ENCODE data around the gene TPK1.

TPK1 gene

DNA sequence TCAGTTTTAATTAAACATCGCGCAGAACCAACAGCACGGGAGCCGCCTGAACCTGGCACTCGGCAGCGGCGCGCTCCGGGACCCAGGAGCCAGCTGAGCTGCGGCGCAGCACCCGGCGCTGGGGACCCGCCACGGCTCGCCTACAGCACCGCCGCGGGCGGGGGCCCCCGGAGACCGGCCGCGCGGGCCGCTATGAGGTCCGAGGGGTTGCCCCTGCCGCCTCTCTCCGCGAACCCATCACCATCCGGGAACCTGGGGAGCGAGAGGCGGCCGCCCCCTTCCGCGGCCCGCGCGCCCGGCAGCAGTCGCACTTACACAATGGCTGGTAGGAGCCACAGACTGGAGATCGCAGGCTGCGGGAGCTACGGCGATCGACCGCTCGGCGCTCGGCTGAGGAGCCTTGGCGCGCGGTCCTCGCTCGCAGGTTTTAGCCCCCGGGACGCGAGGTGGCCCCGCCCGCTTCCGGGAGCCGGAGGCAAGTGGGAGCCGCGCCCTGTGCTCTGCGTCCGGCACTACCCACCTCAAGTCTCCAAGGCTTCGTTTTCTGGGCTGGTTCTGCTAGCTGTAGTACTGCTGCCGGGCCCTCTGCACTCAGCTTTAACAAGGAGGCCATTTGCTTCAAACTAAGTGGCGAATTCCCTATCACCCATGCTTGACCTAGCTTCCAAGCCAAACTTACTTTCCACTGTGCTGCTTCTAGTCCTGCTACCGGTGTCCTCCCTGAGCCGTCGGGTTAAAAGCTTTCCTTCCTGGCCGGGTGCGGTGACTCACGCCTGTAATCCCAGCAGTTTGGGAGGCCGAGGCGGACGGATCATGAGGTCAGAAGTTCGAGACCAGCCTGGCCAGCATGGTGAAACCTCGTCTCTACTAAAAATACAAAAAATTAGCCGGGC lies at the start of gene TPK1:
TSS of gene TPK1 (minus strand) at position 402 of the 893 bp plus-strand sequence. CDS start 451 bp downstream, outside the sequence.
- DNase-seq (ENCODE audit: low spot score) = peak; percentile 97

DNA sequence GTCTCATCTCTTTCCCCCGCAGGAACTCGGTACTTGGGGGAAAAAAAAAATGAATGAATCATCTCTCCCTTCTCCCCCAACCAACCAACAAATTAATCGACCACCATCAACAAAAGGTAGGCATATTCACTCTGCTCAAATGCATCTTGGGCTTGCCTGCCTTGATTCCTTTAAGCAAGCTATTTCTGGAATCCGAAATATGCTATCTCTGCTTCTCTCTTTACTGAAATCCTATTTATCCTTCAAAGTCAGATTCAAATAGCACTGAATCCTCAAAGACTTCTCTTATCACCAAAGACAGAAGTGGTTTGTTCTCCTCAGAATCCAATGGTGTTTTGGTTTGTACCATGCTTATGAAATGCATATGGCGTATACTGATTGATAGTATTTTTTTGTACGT lies 49.6 kb upstream of the TPK1 start:
- DNase-seq (ENCODE audit: low spot score) = no peak

DNA sequence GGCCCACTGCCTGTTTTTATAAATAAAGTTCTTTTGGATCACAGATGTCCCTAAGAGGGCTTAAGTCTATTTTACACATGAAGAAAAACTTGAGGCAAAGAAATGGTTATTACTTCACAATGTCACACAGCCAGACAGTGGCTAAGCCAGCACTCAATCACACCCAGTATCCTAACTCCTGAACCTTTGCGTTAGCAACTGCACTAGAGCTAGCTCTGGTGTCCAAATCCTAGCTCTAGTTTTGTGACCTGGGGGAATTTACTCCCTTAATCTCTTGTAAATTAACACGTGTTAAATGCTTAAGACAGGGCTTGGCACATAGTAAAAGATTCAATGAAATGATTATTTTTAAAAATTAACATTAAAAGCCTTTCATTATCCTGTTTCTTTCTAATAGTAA lies 49.0 kb upstream of the TPK1 start:
- no peak for DNase-seq (ENCODE audit: low spot score)

DNA sequence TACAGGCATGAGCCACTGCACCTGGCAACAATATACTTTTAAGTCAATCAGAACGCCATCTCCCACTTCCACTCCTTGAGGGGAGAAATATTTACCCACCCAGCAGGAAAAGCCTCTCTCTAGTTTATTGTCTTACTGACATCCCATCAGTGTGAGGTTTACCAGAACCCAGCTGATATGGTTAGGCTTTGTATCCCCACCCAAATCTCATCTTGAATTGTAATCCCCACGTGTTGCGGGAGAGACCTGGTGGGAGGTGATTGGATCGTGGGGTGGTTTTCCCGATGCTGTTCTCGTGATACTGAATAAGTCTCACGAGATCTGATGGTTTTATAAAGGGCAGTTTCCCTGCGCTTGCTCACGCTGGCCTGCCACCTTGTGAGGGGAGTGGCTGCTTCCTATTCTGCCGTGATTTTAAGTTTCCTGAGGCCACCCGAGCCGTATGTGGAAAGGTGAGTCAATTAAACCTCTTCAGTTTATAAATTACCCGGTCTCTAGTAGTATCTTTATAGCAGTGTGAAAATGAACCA lies 37.5 kb upstream of the TPK1 start:
- DNase-seq (ENCODE audit: low spot score) = no peak

DNA sequence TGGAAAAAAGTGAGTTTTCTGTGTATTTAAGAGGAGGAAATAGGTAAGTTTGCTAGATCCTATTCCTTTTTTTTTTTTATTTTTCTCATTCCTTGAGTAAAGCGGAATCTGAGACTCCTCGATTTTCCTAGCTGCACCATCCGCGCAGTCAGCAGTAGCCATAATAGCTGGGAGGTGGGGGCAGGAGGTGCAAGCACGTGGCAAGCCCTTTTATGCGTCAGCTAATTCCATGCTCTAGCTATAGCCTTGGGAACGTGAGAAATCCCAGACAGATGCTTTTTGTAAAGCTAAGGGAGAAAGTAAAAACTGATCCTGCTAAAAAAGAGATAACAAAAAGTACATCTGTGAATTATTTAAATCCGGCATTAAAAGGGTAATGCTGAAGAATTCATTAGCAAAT lies 33.2 kb upstream of the TPK1 start:
- DNase-seq (ENCODE audit: low spot score) = no peak

DNA sequence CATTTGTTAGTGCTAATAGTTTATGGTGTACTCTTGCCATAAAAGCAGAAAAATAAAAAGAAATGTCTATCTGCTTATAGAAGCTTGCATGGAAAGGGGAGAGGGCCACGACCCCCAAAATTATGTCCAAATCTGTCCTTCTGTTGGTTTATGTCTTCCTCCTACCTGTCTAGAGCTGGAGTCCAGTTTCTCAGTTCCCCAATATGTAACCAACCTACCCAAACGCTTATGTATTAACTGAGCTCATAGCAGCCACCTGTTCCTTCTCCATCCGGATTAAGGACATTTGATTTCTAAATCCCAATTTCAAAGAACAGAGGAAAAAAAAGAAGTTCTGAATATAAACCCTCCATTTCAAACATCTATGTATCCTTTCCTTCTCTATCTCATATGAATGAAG lies 30.3 kb upstream of the TPK1 start:
- DNase-seq (ENCODE audit: low spot score) = no peak

DNA sequence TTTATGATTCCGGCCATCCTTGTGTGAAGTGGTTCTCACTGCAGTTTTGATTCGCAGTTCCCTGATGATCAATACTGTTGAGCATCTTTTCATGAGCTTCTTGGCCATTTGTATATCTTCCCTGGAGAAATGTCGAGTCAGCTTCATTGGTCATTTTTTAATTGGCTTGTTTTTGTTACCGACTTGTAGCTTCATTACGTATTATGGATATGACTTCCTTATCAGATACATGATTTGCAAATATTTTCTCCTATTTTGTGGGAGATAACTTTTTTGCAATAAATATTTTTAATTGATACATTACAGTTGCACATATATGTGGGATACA lies 27.4 kb upstream of the TPK1 start:
- no peak for DNase-seq (ENCODE audit: low spot score)

DNA sequence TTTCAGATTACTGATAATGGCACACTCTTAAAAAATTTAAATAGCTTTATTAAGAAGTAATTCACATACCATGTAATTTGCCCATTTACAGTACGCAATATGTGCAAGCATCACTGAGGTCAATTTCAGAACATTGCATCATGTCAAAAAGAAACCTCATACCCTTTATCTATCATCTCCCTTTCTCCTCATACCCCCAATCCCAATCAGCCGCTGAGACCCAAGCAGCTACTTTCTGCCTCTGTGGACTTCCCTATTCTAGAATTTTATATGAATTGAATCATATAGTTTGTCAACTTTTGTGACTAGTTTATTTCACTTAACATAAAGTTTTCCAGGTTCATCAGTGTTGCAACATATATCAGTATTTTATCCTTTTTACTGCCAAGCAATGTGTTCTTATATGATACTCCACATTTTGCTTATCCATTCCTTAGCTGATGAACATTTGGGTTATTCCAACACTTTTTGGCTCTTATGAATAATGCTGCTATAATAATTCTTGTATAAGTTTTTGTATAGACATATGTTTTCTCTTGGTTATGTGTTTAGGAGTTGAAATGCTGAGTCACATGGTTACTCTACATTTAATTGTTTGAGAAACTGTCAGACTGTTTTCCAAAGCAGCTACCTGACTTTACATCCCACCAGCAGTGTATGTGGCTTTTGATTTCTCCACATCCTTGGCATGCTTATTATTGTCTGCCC lies 26.9 kb upstream of the TPK1 start:
- DNase-seq (ENCODE audit: low spot score) = no peak

DNA sequence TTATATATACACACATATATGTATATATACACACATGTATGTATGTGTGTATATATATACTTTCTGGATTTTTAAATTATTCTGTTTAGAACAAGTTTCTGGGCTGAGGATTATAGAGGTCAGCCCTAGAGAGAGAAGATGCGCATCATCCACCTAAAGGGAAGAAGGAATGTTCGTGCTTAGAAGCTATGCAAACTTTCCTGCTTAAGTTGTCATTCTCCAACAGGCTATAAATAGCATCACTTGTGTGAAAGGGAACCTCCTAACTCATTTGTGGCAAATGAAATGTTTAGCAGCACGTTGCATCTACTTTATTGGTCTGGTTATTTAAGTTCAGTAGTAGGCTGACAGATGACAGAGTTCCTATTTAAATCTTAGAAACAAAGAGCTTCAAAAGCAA lies 23.9 kb upstream of the TPK1 start:
- no peak for DNase-seq (ENCODE audit: low spot score)

DNA sequence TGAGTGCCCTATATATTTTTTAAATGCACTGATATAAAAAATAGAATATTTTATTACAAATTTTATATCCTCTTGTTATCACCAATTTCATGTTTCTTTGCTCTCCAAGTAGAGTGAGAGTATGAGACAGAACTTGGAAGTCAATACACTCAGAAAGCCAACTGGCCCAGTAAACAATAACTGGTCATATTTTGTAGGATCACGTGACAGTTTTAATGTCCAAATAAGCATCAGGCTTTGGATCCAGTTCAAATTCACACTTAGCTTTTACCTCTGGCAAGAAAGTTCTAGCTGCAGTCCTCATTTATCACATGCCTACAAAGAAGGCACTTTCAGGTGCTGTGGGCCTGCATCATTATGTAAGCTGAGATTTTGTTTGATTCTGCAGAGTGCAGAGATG lies 21.6 kb upstream of the TPK1 start:
- no peak for DNase-seq (ENCODE audit: low spot score)

DNA sequence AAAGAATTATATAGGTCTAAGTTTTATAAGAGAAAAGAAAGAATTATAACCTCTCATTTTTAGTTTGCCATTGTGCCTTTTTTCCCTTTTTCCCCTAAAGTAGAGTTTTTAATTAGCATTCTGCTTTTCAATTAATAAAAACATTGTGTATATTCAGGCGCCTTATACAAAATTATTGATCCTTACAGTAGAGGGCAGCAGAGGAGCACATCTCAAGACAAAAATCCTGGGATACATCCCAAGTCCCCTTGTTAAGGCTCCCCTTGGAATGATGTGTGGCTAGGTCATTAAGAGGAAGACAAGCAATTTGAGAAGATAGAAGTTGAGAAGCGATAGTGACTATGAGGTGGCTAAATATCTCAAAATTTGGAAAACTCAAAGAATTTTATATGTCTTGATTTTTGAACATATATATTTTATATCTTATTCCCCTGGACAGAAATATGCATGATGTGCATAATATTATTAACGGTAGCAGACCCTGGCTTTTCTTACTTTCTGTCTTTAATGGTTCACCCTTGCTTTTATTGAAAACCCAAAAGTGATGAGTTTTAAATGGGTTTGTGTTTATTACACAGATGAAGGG lies 19.1 kb upstream of the TPK1 start:
- peak; percentile 76 for DNase-seq (ENCODE audit: low spot score)

DNA sequence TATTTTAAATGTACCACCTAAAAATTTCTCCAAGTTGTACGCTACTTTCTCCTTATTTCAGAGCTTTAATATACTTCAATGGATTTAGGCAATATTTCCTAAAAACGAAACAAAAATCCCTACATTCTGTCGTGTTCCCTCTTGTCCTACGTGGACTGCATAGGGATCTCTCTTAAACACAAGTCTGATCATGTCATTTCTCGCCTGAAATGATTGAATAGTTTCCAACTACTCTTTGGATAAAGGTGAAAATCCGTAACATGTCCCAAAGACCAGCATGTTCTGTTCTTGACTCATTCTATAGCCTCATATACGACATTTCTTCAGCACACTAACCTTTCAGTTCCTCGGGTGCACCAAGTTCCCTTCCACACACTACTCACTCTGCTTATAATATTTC lies 17.7 kb upstream of the TPK1 start:
- no peak for DNase-seq (ENCODE audit: low spot score)

DNA sequence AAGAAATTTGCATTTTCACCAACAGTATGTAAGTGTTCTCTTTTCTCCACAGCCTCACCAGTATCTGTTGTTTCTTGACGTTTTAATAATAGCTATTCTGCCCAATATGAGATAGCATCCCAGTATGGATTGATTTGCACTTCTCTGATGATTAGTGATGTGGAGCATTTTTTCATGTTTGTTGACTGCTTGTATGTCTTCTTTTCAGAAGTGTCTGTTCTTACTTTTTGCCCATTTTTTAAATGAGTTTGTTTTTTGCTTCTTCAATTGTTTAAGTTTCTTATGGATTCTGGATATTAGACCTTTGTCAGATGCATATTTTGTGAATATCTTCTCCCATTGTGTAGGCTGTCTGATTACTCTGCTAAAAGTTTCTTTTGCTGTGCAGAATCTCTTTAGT lies 12.2 kb upstream of the TPK1 start:
- DNase-seq (ENCODE audit: low spot score) = no peak

DNA sequence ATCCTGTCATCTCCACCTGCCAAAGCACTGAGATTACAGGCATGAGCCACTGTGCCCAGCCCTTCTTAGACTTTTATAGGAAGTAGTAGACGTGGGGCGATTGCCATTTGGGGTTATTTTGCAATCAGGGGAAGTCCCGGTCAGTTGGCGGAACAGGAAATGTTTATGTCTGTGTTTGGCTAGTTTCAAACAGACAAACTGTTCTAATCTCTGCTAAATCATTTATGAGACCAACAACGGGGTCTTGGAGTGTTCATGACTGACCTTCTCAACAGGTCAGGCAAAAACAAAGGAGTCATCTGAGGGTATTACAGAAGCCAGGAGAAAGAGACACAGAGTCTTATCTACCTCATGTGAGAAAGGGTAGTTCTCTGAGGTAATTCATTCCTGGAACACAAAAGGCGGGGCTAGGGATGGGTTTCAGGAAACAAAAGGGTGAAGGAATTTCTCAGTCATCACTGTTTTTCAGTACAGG lies 6.6 kb upstream of the TPK1 start:
- no peak for DNase-seq (ENCODE audit: low spot score)

DNA sequence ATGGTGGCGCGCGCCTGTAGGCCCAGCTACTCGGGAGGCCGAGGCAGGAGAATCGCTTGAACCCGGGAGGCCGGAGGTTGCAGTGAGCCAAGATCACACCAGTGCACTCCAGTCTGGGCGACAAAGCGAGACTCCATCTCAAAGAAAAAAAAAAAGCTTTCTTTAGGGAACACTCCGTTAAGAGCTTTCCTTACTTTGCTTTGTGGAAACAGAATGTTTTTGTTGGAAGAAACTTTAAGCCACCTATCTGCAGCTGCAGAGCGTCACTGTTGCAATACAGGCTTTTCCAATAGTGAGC lies 641 bp upstream of the TPK1 start:
- no peak for DNase-seq (ENCODE audit: low spot score)

DNA sequence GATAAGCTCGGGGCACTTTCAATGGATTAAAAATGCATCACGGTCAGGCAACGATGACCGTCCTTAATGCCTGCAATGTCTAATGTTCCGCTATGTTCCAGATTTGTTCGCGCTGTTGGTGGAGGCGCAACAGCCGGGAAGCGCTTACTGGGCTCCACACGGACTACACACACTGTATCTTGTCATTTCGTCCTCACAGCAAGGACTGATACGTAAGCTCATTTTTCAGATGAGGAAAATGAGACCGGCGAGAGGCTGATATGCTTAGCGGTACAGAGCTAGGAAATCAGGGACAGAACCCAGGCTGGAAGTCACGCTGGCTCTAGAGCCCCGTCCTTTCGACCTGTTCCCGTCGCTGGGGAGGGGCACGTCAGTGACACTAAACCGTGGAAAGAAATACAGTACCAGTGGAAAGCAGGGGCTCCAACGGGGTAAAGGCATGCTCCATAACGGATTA lies 670 bp downstream of the TPK1 start:
- DNase-seq (ENCODE audit: low spot score) = peak; percentile 83

DNA sequence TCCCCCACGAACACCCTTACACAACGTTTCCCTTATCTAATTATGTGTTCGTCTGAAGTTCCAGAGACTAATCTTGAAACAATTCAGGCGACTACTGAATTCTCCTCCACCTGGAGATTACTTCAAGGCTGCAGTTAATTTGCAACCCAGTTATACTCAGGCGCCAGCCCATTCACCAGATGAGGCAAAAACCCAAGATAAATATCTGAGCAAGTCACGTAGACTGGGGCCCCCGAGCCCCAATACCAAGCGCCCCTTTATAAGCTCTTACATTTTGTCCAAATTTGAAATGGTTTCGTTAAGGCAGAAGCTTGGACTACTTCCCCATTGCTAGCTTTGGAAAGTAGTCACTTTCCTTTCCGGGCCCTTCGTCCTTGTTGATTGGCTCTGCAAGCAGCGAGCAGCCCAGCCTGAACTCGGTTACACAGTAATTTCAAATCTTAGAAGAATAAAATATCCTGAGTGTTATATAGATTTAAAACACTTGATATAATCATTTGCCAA lies 1.2 kb downstream of the TPK1 start:
- no peak for DNase-seq (ENCODE audit: low spot score)

DNA sequence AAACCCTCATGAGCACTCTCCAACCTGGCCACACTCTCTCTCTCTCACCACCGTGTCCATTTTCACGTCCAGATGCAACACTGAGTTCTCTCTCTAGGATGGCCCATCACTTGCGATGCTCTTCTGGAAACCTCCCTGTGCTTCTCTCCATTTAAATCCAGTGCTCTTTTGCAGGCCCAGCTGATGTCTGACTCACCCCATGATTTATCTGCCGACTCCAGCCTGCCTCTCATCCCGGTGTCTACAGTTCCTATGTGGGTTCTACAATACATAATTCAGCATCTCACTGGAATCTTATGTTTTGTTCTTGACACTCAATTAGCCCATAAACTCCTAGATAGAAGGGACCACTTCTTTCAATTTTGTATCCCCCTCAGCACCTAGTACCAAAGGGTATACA lies 5.0 kb downstream of the TPK1 start:
- peak; percentile 59 for DNase-seq (ENCODE audit: low spot score)

DNA sequence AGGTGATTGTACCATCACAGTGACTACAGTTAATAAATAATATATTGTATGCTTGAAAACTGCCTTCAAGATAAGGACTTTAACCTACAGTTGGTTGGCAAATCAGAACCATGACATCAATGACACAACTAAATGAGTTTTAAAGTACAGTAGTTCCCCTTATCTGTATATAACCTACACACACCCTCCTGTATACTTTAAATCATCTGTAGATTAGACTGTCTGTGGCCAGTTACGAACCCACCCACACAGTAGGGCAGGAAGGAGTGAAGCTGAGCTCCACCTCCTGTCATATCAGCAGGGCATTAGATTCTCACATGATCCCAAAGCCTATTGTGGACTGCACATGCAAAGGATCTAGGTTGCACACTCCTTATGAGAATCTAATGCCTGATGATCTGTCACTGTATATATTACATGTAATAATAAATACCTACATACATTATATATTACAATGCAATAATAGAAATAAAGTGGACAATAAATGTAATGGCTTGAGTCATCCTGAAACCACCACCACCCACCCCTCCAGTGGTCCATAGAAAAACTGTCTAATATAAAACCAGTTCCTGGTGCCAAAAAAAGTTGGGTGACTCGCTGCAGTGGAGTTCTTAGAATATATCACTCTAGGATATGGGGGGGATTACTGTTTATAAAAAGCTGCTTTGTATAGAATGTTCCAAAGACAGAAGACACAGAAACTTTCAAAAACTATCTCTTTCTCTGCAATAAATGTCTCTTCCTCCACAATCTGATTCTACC lies 5.6 kb downstream of the TPK1 start:
- peak; percentile 32 for DNase-seq (ENCODE audit: low spot score)

DNA sequence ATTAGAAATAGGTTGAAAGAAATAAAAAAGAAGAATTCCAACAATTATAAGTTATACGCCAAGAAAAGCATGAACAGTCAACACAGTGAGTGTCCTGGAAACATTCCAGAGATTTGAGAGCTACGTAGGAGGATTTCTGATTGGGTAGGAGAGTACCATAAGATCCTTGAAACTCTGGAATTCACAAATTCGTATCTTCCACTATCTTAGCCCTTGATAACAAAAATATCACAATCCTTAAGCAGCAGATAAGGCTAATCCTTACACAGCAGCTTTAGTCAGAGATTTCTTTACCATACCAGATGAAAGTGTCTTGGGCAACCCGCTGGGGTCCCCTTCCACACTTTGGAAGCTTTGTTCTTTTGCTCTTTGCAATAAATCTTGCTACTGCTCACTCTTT lies 8.2 kb downstream of the TPK1 start:
- DNase-seq (ENCODE audit: low spot score) = no peak

DNA sequence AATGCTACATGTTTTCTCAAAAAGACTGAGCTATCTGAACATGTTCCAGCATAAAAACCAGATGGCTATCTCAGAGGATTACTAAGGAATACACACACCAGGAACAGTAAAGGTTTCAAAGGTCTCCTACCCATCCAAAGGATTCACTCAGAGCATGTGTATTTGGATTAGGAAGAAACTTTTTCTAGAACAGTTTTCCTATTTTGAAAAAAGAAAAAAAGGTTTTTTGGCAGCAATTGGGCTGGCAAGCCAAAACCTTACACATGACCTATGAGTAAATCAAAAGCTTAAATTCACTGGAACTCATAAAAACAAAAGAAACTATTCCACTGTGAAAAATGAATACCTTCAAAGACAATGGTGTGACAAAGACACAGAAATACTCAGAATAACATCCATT lies 9.6 kb downstream of the TPK1 start:
- no peak for DNase-seq (ENCODE audit: low spot score)

DNA sequence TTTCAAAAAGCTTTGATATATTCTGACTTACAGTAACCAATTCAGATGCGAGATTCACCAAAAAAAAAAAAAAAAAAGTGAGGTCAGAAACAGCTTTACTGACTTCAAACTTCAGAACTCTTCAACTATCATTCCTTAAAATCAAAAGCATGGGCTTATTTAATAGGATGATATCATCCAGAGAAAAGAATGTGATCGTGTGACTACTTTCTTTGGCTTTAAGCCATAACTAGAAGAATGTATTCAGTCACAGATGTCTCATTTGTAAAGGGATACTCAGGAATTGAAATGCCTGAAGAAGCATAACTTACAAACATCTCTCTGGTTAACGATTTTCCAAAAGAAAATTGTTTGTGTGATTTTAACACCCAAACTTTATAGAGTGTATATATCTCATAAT lies 11.5 kb downstream of the TPK1 start:
- DNase-seq (ENCODE audit: low spot score) = peak; percentile 88
